ENCODE data around the gene RPL37A.
A peak's percentile ranks its signal among the peaks of the same experiment; 100 is the strongest.

Gene RPL37A

GRCh38 chr2:216498379-216499352, at the start of gene RPL37A:
Gene RPL37A (plus strand): TSS chr2:216498844. CDS start chr2:216498875, 31 bp downstream.
- peak; percentile 83 for DNase-seq (ENCODE audit: low read depth)

GRCh38 chr2:216450346-216450745, 48.3 kb upstream of the RPL37A start:
- DNase-seq (ENCODE audit: low read depth): no peak

- no peak for DNase-seq (ENCODE audit: low read depth)
These were observed 47.9 kb upstream of the RPL37A start for GRCh38 chr2:216450784-216451183.

- DNase-seq (ENCODE audit: low read depth): no peak
These were observed 44.6 kb upstream of the RPL37A start for GRCh38 chr2:216453955-216454614.

GRCh38 chr2:216463148-216463547, 35.5 kb upstream of the RPL37A start:
- no peak for DNase-seq (ENCODE audit: low read depth)

GRCh38 chr2:216464104-216464720, 34.4 kb upstream of the RPL37A start:
- no peak for DNase-seq (ENCODE audit: low read depth)

- no peak for DNase-seq (ENCODE audit: low read depth)
These were observed 33.0 kb upstream of the RPL37A start for GRCh38 chr2:216465579-216466195.

- DNase-seq (ENCODE audit: low read depth): no peak
These were observed 30.8 kb upstream of the RPL37A start for GRCh38 chr2:216467845-216468244.

- DNase-seq (ENCODE audit: low read depth): no peak
These were observed 29.0 kb upstream of the RPL37A start for GRCh38 chr2:216469661-216470060.

GRCh38 chr2:216473187-216473586, 25.5 kb upstream of the RPL37A start:
- no peak for DNase-seq (ENCODE audit: low read depth)

GRCh38 chr2:216474925-216475670, 23.5 kb upstream of the RPL37A start:
- no peak for DNase-seq (ENCODE audit: low read depth)

GRCh38 chr2:216475767-216476166, 22.9 kb upstream of the RPL37A start:
- DNase-seq (ENCODE audit: low read depth): no peak

- DNase-seq (ENCODE audit: low read depth): no peak
These were observed 21.2 kb upstream of the RPL37A start for GRCh38 chr2:216477283-216478035.

GRCh38 chr2:216478151-216478550, 20.5 kb upstream of the RPL37A start:
- DNase-seq (ENCODE audit: low read depth): no peak

GRCh38 chr2:216478791-216479190, 19.9 kb upstream of the RPL37A start:
- no peak for DNase-seq (ENCODE audit: low read depth)

GRCh38 chr2:216480221-216480620, 18.4 kb upstream of the RPL37A start:
- no peak for DNase-seq (ENCODE audit: low read depth)

- DNase-seq (ENCODE audit: low read depth): no peak
These were observed 16.0 kb upstream of the RPL37A start for GRCh38 chr2:216482640-216483039.

- DNase-seq (ENCODE audit: low read depth): no peak
These were observed 13.4 kb upstream of the RPL37A start for GRCh38 chr2:216485237-216485636.

GRCh38 chr2:216485745-216486144, 12.9 kb upstream of the RPL37A start:
- no peak for DNase-seq (ENCODE audit: low read depth)

GRCh38 chr2:216486271-216486670, 12.4 kb upstream of the RPL37A start:
- DNase-seq (ENCODE audit: low read depth): no peak

- DNase-seq (ENCODE audit: low read depth): no peak
These were observed 11.9 kb upstream of the RPL37A start for GRCh38 chr2:216486708-216487107.
